Keratinocyte (primary cell): Measurements from ENCODE around the gene ANKRD10.

Experiments
- EZH2 ChIP-seq: IDR thresholded peaks from one replicate; pipeline ENCODE4 v1.6.1; 2012; ENCODE audit warnings: inconsistent platforms, mild to moderate bottlenecking, low read length, moderate library complexity
- TF ChIP-seq, protein P1 (sequence below), 3 experiments: IDR thresholded peaks in 1 of 3; conservative IDR thresholded peaks in 1 of 3; optimal IDR thresholded peaks in 1 of 3; 2 replicates in 2 of 3; 3 replicates in 1 of 3; pipeline versions ENCODE3 to v1.5.1; 2011; ENCODE audit warnings: low read length in 3 of 3, mild to moderate bottlenecking in 3 of 3, moderate library complexity in 2 of 3, control low read depth in 1 of 3, inconsistent platforms in 1 of 3; ENCODE audit not compliant: insufficient read depth in 2 of 3; ENCODE audit errors: extremely low read depth in 1 of 3

DNA sequence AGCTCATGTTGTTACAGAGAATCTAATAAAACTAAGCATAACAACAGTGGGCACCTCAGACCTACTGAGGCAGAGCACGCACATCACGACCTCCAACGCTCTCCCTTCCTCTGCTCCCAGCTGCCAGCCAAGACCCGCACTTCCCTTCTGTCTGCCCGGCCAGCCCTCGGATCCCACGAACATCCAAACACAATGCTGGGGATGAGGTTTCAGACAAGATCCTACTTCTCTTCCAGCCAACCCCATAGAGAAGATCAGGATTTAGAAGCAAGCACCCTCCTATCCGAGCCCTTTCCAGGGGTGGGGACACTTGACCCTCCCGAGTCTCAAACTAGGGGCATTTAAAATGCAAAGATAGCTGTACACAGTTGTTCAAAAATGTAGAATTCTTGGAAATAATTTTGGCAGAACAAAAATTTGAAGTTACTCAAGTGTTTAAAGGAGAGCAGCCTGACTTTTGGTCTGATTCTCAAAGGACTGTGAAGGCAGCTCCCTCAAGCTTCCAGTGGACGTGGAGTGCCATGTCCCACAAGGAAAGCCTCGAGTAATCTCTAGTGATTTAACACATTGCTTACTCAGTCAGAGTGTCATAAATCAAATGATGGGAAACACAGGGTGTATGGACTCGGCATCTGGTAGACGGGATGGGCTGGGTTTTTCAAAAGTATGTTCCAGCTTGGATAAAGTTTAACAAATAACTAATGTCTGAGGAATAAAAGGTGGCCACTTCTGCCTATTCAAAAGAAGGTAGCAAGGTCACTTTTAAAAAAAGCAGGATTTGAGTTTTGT, 32.8 kb downstream of the ANKRD10 start:
- TF ChIP-seq, protein P1, sequence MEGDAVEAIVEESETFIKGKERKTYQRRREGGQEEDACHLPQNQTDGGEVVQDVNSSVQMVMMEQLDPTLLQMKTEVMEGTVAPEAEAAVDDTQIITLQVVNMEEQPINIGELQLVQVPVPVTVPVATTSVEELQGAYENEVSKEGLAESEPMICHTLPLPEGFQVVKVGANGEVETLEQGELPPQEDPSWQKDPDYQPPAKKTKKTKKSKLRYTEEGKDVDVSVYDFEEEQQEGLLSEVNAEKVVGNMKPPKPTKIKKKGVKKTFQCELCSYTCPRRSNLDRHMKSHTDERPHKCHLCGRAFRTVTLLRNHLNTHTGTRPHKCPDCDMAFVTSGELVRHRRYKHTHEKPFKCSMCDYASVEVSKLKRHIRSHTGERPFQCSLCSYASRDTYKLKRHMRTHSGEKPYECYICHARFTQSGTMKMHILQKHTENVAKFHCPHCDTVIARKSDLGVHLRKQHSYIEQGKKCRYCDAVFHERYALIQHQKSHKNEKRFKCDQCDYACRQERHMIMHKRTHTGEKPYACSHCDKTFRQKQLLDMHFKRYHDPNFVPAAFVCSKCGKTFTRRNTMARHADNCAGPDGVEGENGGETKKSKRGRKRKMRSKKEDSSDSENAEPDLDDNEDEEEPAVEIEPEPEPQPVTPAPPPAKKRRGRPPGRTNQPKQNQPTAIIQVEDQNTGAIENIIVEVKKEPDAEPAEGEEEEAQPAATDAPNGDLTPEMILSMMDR (optimal IDR thresholded peaks at IDR 0.05 in 1 of 3, IDR thresholded peaks at IDR 0.05 in 1 of 3, conservative IDR thresholded peaks at IDR 0.05 in 1 of 3; ENCODE audit: extremely low read depth in 1 of 3, insufficient read depth in 2 of 3, low read length in 3 of 3) = no peak
- TF ChIP-seq EZH2 = no peak
